Left ventricle myocardium inferior (tissue), 1 donor: ENCODE measurements around the gene PSMG2. TPM values are rescaled to one million over a fixed set of nuclear protein-coding genes. Genes with fewer than 3 reads are reported as not detected.

Experiments used
- DNase-seq: peaks from one replicate; pipeline ENCODE4 v3.0.0-alpha.2; 2020
- H3K27ac ChIP-seq: fragments of 200-600 bp; replicated peaks from 2 replicates; pipeline ENCODE4 v1.8.0; 2021
- H3K27me3 ChIP-seq: fragments of 200-600 bp; 2 replicates; pipeline ENCODE4 v1.8.0; 2021; ENCODE audit warnings: low read depth
- H3K36me3 ChIP-seq: fragments of 200-600 bp; 2 replicates; pipeline ENCODE4 v1.8.0; 2021
- H3K4me1 ChIP-seq: fragments of 200-600 bp; 2 replicates; pipeline ENCODE4 v1.8.0; 2021
- H3K4me3 ChIP-seq: fragments of 200-600 bp; 2 replicates; pipeline ENCODE4 v1.8.0; 2021; ENCODE audit warnings: mild to moderate bottlenecking, moderate library complexity
- H3K9me3 ChIP-seq: fragments of 200-600 bp; replicated peaks from 2 replicates; pipeline ENCODE4 v1.8.0; 2021
- CTCF ChIP-seq: fragments of 200-600 bp; IDR thresholded peaks from 2 replicates; pipeline ENCODE4 v1.8.0; 2021; ENCODE audit warnings: antibody characterized with exemption, mild to moderate bottlenecking, borderline replicate concordance
- intact Hi-C: fragments of 100-400 bp; cut with micrococcal nuclease; formaldehyde crosslinking; loops from one replicate; pipeline ENCODE4 v1.11.0; 2022
- total RNA-seq: library from RNA; stranded (reverse); fragmentation: NEBNext Ultra II Directional; extraction: Animal tissue kit (Norgen Biotek cat#: 25700); gene quantifications from one replicate; pipeline ENCODE4 v1.2.1, GENCODE V29; 2021
- donor health status: DM: no; HTN: yes; CAD: no; lungs with severe emphysema.

PSMG2 gene
- total RNA-seq, 1 donor from 2014 or later: 39.5 TPM

GRCh38 chr18:12686100-12686499, 16.7 kb upstream of the PSMG2 start:
- no peak for TF ChIP-seq CTCF
- no peaks in the 10 kb centered on the region for H3K27me3 ChIP-seq
- H3K27ac ChIP-seq: no peak overlapping the region
- H3K4me3 ChIP-seq: no peak overlapping the region
- H3K4me1 ChIP-seq: no peaks in the 10 kb centered on the region
- peaks cover 25% of the 10 kb centered on the region for H3K36me3 ChIP-seq
- intact Hi-C loops: no loop called here
- H3K9me3 ChIP-seq: no peaks in the 10 kb centered on the region
- DNase-seq: no peak

- no peaks in the 10 kb centered on the region for H3K27me3 ChIP-seq
- intact Hi-C loops: no loop called here
- H3K4me3 ChIP-seq: no peak overlapping the region
- H3K9me3 ChIP-seq: no peaks in the 10 kb centered on the region
- peaks cover 24% of the 10 kb centered on the region for H3K36me3 ChIP-seq
- DNase-seq: no peak
- H3K27ac ChIP-seq: no peak overlapping the region
- H3K4me1 ChIP-seq: no peaks in the 10 kb centered on the region
- no peak for TF ChIP-seq CTCF
These were observed 13.5 kb upstream of the PSMG2 start for GRCh38 chr18:12689256-12689850.

DNA sequence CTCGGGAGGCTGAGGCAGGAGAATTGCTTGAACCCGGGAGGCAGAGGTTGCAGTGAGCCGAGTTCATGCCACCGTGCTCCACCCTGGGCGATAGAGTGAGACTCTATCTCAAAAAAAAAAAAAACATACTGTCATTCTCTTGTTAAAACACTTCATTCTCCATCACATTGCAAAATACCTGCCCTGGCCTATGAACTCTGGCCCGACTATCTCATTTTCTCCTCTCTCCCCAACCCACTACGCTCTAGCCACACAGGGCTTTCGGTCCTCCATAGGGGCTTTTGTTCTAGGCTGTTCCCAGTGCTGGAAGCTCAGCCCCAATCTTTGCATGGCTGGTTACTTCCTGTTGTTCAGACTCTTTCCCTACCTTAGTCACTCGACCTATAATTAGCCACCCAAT, 10.6 kb upstream of the PSMG2 start:
- no peak for DNase-seq
- H3K4me1 ChIP-seq: no peaks in the 10 kb centered on the region

DNA sequence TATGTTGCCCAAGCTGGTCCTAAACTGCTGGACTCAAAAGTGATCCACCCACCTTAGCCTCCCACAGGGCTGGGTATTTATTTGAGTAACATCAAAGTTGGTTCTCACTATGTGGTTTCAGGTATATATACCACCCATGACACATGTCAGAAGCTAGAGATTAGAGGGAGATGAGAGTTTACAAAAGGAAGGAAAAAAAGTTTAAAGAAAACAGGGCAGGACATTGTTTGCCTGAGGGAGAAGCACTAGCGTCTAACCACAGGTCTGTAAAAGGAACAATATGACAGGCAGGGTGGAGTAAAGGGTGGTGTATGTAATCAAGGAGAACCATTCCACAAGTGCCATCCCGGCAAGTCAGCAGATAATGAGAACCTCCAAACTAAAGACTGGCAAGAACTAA, 8.8 kb upstream of the PSMG2 start:
- intact Hi-C loops: no loop called here
- Histone ChIP-seq H3K4me1 (no peaks in the 10 kb centered on the region), H3K4me3 (no peak overlapping the region), H3K27me3 (no peaks in the 10 kb centered on the region), H3K36me3 (peaks cover 18% of the 10 kb centered on the region), H3K27ac (no peak overlapping the region), H3K9me3 (no peaks in the 10 kb centered on the region)
- DNase-seq: no peak
- TF ChIP-seq CTCF: no peak

More for the DNA sequence above, 10.6 kb upstream of the PSMG2 start:
- Histone ChIP-seq H3K27ac (no peak overlapping the region), H3K27me3 (no peaks in the 10 kb centered on the region), H3K4me3 (no peak overlapping the region), H3K36me3 (peaks cover 15% of the 10 kb centered on the region), H3K9me3 (no peaks in the 10 kb centered on the region)
- TF ChIP-seq CTCF: no peak
- intact Hi-C loops: no loop called here

- TF ChIP-seq CTCF: no peak
- intact Hi-C loops: no loop called here
- H3K4me1 ChIP-seq: peaks cover 43% of the 10 kb centered on the region
- H3K9me3 ChIP-seq: no peaks in the 10 kb centered on the region
- peaks cover 20% of the 10 kb centered on the region for H3K36me3 ChIP-seq
- H3K27me3 ChIP-seq: no peaks in the 10 kb centered on the region
- no peak for DNase-seq
- no peak overlapping the region for H3K27ac ChIP-seq
- H3K4me3 ChIP-seq: no peak overlapping the region
These were observed 3.1 kb upstream of the PSMG2 start for GRCh38 chr18:12699747-12700146.
